SK-N-MC (cell line): ENCODE measurements around the gene P3R3URF.

Experiments
- DNase-seq: peaks from one replicate; pipeline ENCODE4 v3.0.0-alpha.2; 2011; ENCODE audit warnings: low read depth, low spot score
- H3K27ac ChIP-seq: fragments of 200-600 bp; sonication (generic); 2 replicates; pipeline ENCODE4 v1.5.1; 2016; ENCODE audit warnings: mixed run types
- H3K36me3 ChIP-seq: fragments of 200-600 bp; sonication (generic); 2 replicates; pipeline ENCODE4 v1.6.1; 2017; ENCODE audit warnings: antibody characterized with exemption, low read length, mixed read lengths; ENCODE audit not compliant: insufficient read depth
- H3K4me3 ChIP-seq: fragments of 200-600 bp; sonication (generic); 2 replicates; pipeline ENCODE4 v1.5.1; 2016
- H3K9ac ChIP-seq: fragments of 200-600 bp; sonication (generic); 2 replicates; pipeline ENCODE4 v1.8.0; 2017; ENCODE audit warnings: mixed run types, mixed read lengths; ENCODE audit not compliant: insufficient read length
- H3K9me3 ChIP-seq: fragments of 200-600 bp; sonication (generic); 2 replicates; pipeline ENCODE4 v1.6.1; 2017; ENCODE audit warnings: low read depth, mild to moderate bottlenecking, antibody characterized with exemption, low read length, moderate library complexity, mixed read lengths
- EZH2 ChIP-seq: fragments of 200-600 bp; sonication (generic); IDR thresholded peaks from one replicate; pipeline ENCODE4 v1.6.1; 2017; ENCODE audit warnings: antibody characterized with exemption
- FOXP2 ChIP-seq: optimal IDR thresholded peaks from 2 replicates; pipeline ENCODE3; 2011; ENCODE audit warnings: mild to moderate bottlenecking, moderate library complexity; ENCODE audit not compliant: insufficient read depth; ENCODE audit errors: extremely low read length, control extremely low read depth
- POLR2AphosphoS5 ChIP-seq: IDR thresholded peaks from 2 replicates; pipeline ENCODE4 v1.6.1; 2012; ENCODE audit warnings: mild to moderate bottlenecking, low read depth, low read length, borderline replicate concordance

Gene P3R3URF

GRCh38 chr1:46171351-46171750 lies 4.9 kb downstream of the P3R3URF start:
- no peak overlapping the region for H3K27ac ChIP-seq
- H3K9ac ChIP-seq, result no peak overlapping the region
- no peak overlapping the region for H3K4me3 ChIP-seq
- H3K36me3 ChIP-seq, result no peaks in the 10 kb centered on the region
- TF ChIP-seq FOXP2 (no peak), EZH2 (no peak), POLR2AphosphoS5 (no peak)
- no peak for DNase-seq
- no peaks in the 10 kb centered on the region for H3K9me3 ChIP-seq

DNA sequence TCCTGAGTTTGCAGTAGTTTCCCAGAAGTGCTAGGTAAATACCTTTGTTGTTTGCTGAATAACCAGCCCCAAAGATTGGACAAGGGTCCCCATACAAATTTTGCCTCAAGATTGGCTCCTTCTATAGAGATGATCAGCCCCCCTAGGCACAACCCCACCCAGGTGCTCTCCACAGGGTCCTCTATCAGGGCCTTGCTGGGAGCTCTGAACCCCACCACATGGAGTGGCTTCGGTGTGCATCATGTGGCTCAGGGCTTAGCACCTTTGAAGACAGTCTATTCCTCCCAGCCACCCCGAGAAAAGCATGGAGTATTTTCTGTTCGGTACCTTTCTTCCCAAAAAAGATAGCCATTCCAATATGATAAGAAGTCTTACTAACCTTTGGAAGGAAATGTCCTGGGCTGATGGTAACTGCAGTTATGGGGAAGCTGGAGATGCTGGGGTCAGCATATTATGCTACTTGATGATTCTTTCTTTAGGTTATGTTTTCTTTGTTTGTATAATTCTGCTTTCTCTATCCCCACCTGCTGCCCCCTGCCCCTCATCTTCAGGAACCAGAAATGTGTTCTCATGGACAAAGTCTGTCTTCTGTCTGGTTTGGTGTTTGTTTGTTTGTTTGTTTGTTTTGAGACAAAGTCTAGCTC lies 6.4 kb downstream of the P3R3URF start:
- TF ChIP-seq EZH2 (no peak), POLR2AphosphoS5 (no peak), FOXP2 (no peak)
- H3K9me3 ChIP-seq, result no peaks in the 10 kb centered on the region
- no peak overlapping the region for H3K27ac ChIP-seq
- no peak for DNase-seq
- H3K36me3 ChIP-seq, result no peaks in the 10 kb centered on the region
- no peak overlapping the region for H3K4me3 ChIP-seq
- no peak overlapping the region for H3K9ac ChIP-seq

DNA sequence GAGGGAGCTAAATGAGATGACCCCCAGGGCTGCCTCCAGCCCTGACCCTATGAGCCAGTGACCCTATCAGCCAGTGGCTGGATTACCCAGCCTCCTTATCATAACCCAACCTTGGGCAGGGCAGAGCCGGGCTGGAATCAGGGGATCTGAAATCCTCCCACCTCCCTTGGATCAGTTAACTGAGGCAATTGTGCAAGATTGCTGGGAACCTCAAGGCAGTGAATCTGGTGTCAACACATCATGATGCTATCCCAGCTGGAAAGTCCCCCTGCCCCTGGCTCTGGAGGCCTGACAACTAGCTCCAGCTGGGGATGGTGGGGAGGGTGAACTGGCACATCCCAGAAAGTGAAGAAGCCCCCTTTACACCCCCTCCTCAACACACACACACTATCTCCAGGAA lies 7.8 kb downstream of the P3R3URF start:
- no peak for TF ChIP-seq POLR2AphosphoS5
- TF ChIP-seq EZH2, result no peak
- no peak for TF ChIP-seq FOXP2
- no peaks in the 10 kb centered on the region for H3K36me3 ChIP-seq
- no peak for DNase-seq
- no peaks in the 10 kb centered on the region for H3K9me3 ChIP-seq
- no peak overlapping the region for H3K4me3 ChIP-seq
- no peak overlapping the region for H3K27ac ChIP-seq
- H3K9ac ChIP-seq, result no peak overlapping the region

GRCh38 chr1:46166521-46167462 lies 9.5 kb downstream of the P3R3URF start:
- no peak for DNase-seq
- H3K4me3 ChIP-seq, result no peak overlapping the region
- TF ChIP-seq POLR2AphosphoS5 (no peak), EZH2 (no peak), FOXP2 (no peak)
- H3K36me3 ChIP-seq, result no peaks in the 10 kb centered on the region
- no peak overlapping the region for H3K9ac ChIP-seq
- H3K27ac ChIP-seq, result no peak overlapping the region
- H3K9me3 ChIP-seq, result no peaks in the 10 kb centered on the region

DNA sequence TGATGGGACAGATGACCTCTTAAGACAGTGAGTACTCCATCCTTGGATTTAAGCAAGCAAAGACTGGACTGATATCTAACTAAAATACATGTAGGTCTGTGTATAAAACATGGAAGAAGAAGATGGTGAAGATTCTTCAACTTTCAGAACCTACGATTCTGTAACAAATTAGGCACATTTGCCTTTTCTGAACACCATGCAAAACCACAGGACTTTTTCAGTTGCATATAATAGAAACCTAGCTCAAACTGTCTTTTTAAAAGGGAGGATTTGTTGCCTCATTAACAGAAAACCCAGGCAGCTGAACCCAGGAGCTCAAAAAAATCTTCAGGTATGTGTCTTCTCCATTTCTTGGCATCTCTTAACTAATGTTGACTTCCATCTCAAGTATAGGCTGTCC lies 16.1 kb downstream of the P3R3URF start:
- DNase-seq, result no peak
- Histone ChIP-seq H3K4me3 (no peak overlapping the region), H3K27ac (no peak overlapping the region), H3K9me3 (no peaks in the 10 kb centered on the region), H3K36me3 (no peaks in the 10 kb centered on the region), H3K9ac (no peak overlapping the region)
- no peak for TF ChIP-seq FOXP2
- no peak for TF ChIP-seq EZH2
- TF ChIP-seq POLR2AphosphoS5, result no peak

- no peaks in the 10 kb centered on the region for H3K36me3 ChIP-seq
- H3K9ac ChIP-seq, result no peak overlapping the region
- no peak for DNase-seq
- no peak overlapping the region for H3K27ac ChIP-seq
- H3K9me3 ChIP-seq, result no peaks in the 10 kb centered on the region
- H3K4me3 ChIP-seq, result no peak overlapping the region
- TF ChIP-seq FOXP2, result no peak
- no peak for TF ChIP-seq EZH2
- no peak for TF ChIP-seq POLR2AphosphoS5
These were observed 16.8 kb downstream of the P3R3URF start for GRCh38 chr1:46159516-46159915.

DNA sequence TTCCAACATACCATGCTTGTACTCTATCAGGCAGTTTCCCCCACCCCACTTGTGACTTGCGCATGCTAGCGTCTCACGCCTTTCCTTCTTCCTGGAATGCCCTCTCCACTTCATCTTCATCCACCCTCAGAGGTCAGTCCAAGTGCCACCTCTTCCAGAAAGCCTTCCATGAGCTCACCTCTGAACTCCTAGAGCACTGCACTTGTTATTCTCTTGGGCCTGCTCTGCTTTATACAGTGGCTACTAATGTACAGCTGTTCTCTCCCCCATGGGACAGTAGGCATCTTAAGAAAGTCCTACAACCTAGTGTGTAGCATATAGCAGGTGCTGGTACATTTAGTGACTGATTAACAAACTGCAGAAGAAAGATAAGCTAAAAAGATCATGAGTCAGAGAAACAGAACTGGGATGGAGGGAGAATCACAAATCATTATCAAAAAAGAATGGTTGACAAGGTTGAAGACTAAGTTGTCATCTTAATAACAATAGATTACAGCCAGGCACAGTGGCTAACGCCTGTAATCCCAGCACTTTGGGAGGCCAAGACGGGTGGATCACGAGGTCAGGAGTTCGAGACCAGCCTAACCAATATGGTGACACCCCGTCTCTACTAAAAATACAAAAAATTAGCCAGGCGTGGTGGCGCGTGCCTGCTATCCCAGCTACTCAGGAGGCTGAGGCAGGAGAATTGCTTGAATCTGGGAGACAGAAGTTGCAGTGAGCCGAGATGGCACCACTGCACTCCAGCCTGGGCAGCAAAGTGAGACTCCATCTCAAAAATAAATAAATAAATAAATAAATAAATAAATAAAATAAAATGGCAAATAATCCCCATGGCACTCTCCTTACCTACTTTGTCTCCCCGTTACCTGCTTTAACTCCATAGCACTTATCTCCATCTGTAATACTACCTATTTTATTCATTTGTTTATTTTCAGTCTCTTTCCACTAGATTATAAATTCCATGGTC lies 17.7 kb downstream of the P3R3URF start:
- no peak for TF ChIP-seq EZH2
- no peak for TF ChIP-seq POLR2AphosphoS5
- TF ChIP-seq FOXP2, result no peak

DNA sequence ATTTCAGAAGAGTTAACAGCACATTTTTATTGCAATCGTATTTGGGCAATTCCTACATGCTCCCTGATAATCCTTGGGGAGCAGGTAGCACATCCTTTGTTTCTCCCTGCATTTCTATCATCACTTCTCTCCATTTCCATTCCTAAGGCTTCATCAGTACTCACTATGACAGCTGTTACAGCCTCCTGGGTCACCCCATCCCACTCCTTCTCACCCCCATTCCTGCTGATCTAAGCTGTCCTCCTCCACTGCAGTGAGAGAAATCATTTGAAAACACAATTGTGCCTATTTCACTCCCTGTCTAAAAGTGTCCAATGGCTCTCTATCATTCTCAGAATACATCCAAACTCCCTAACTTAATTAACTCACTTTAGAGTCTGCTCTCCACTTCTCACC lies 18.4 kb downstream of the P3R3URF start:
- Histone ChIP-seq H3K36me3 (no peaks in the 10 kb centered on the region), H3K9me3 (no peaks in the 10 kb centered on the region), H3K4me3 (no peak overlapping the region), H3K9ac (no peak overlapping the region), H3K27ac (no peak overlapping the region)
- TF ChIP-seq EZH2, result no peak
- DNase-seq, result no peak

More for the DNA sequence above, 17.7 kb downstream of the P3R3URF start:
- Histone ChIP-seq H3K9me3 (no peaks in the 10 kb centered on the region), H3K9ac (no peak overlapping the region), H3K36me3 (no peaks in the 10 kb centered on the region), H3K27ac (no peak overlapping the region), H3K4me3 (no peak overlapping the region)
- DNase-seq, result no peak
